LNCAP (cell line): ENCODE results near the gene GARRE1.

Experiments used
- CTCF ChIP-seq: fragments of 450-650 bp; IDR thresholded peaks from 2 replicates; pipeline ENCODE4 v1.5.1; 2017; ENCODE audit warnings: mild to moderate bottlenecking

GARRE1 gene

GRCh38 chr19:34259367-34260095, 5.2 kb downstream of the GARRE1 start:
- no peak for TF ChIP-seq CTCF

GRCh38 chr19:34260771-34261173, 6.4 kb downstream of the GARRE1 start:
- no peak for TF ChIP-seq CTCF

- no peak for TF ChIP-seq CTCF
Observed at GRCh38 chr19:34261334-34262109, 7.2 kb downstream of the GARRE1 start.

- TF ChIP-seq CTCF: no peak
Observed at GRCh38 chr19:34263745-34264237, 9.4 kb downstream of the GARRE1 start.

- no peak for TF ChIP-seq CTCF
Observed at GRCh38 chr19:34265221-34265650, 10.9 kb downstream of the GARRE1 start.

- TF ChIP-seq CTCF: no peak
Observed at GRCh38 chr19:34269081-34269480, 14.7 kb downstream of the GARRE1 start.

- TF ChIP-seq CTCF: no peak
Observed at GRCh38 chr19:34269489-34269888, 15.1 kb downstream of the GARRE1 start.
